Neutrophil (primary cell): ENCODE results near the gene PPDPF.

ENCODE experiments used
- H3K27ac ChIP-seq: fragments of 200-600 bp; sonication (generic); 2 replicates; pipeline ENCODE4 v1.5.1; 2016; ENCODE audit warnings: mild to moderate bottlenecking, moderate library complexity
- H3K27me3 ChIP-seq: fragments of 200-600 bp; sonication (generic); 2 replicates; pipeline ENCODE4 v1.6.0; 2016; ENCODE audit warnings: mild to moderate bottlenecking
- H3K36me3 ChIP-seq: fragments of 200-600 bp; sonication (generic); 2 replicates; pipeline ENCODE4 v1.5.1; 2017
- H3K4me1 ChIP-seq, 2 experiments: fragments of 200-600 bp in 1 of 2; sonication (generic) in 1 of 2; 1 replicate in 1 of 2; 2 replicates in 1 of 2; pipeline versions ENCODE4 v1.5.1 to v1.6.1; 2013 to 2016; ENCODE audit warnings: low read depth in 1 of 2, low read length in 1 of 2, mild to moderate bottlenecking in 1 of 2, moderate library complexity in 1 of 2; ENCODE audit not compliant: control insufficient read depth in 1 of 2, insufficient read depth in 1 of 2
- H3K4me3 ChIP-seq, 2 experiments: fragments of 200-600 bp in 1 of 2; sonication (generic) in 1 of 2; 1 replicate in 1 of 2; 2 replicates in 1 of 2; pipeline ENCODE4 v1.5.1; 2013 to 2016; ENCODE audit warnings: low read depth in 1 of 2, low read length in 1 of 2, mild to moderate bottlenecking in 1 of 2, moderate library complexity in 1 of 2
- H3K9me3 ChIP-seq: fragments of 200-600 bp; sonication (generic); 2 replicates; pipeline ENCODE4 v1.5.1; 2016
- CTCF ChIP-seq: fragments of 200-600 bp; sonication (generic); IDR thresholded peaks from 2 replicates; pipeline ENCODE4 v1.5.1; 2016; ENCODE audit warnings: antibody characterized with exemption

Gene PPDPF

GRCh38 chr20:63494084-63494419, 26.5 kb upstream of the PPDPF start:
- peaks cover 4 to 9% of the 10 kb centered on the region in 2 experiments for H3K4me1 ChIP-seq
- TF ChIP-seq CTCF: no peak
- no peak overlapping the region for H3K27ac ChIP-seq
- H3K36me3 ChIP-seq: no peaks in the 10 kb centered on the region
- no peaks in the 10 kb centered on the region for H3K9me3 ChIP-seq
- no peak overlapping the region for H3K4me3 ChIP-seq
- H3K27me3 ChIP-seq: peaks cover 81% of the 10 kb centered on the region

GRCh38 chr20:63494420-63495166, 26.0 kb upstream of the PPDPF start:
- peaks cover 81% of the 10 kb centered on the region for H3K27me3 ChIP-seq
- no peaks in the 10 kb centered on the region for H3K9me3 ChIP-seq
- H3K36me3 ChIP-seq: no peaks in the 10 kb centered on the region
- H3K27ac ChIP-seq: no peak overlapping the region
- no peak for TF ChIP-seq CTCF
- H3K4me1 ChIP-seq: peaks cover 4 to 9% of the 10 kb centered on the region in 2 experiments
- no peak overlapping the region for H3K4me3 ChIP-seq

DNA sequence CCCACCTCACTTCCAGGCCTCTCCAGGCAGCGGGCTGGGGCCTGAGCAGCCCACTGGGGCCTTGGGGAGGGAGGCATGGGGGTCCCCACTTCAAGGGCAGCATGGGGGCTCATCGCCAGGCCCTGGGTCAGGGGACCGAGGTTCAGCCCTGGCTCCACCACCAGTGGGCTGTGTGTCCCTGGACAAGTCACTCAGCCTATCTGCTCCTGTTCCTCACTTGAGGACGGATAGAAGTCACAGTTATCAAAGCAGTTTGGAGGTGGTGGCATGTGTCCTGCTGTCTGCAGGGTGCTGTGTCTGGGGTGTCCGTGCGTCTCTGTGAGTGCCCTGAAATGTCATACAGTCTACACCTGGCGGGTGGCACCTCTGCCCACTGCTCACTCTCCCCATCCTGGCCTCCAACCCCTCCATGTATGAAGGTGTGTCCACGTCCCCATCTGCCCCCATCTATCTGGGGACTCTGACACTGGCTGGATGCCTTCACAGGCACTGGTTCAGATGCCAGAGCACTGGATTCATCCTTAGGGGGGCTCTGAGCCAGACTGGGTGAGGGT, 25.3 kb upstream of the PPDPF start:
- H3K27me3 ChIP-seq: peaks cover 81% of the 10 kb centered on the region
- no peak overlapping the region for H3K4me3 ChIP-seq
- no peaks in the 10 kb centered on the region for H3K9me3 ChIP-seq
- H3K4me1 ChIP-seq: peaks cover 4 to 9% of the 10 kb centered on the region in 2 experiments
- no peak for TF ChIP-seq CTCF
- no peaks in the 10 kb centered on the region for H3K36me3 ChIP-seq
- H3K27ac ChIP-seq: no peak overlapping the region

DNA sequence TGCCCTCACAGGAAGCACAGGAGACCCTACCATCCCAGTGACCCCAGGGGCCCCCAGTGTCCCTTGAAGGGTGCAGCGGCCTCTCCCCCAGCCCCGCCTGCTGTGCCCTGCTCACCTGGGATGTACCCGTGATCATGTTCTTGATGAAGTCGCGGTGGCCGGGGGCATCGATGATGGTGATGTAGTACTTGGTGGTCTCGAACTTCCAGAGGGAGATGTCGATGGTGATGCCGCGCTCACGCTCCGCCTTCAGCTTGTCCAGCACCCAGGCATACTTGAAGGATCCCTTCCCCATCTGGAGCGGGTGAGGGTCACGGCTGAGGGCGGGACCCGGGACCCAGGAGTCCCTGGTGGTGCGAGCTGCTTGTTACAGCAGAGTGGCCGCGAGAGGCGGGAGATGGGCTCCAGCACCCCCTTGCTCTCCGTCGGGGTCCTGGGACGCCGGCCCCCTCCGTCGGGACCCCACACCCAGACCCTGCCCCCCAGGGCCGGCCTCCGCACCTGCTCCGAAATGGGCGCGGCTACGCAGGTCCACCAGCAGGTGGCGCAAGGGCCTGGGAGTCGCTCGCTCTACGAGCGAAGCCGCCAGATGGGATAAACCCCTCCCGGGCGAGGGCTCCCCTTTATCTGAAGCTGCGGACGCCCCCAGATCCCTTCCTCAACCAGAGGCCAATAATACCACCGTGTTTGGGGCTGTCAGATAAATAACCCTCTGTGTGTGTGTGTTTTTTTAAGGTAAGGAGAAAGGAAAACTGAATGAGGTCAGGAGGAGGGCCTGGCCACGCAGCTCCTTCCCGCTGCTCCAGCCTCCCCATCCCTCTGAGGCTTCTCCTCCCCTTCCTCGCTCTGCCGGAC, 24.6 kb upstream of the PPDPF start:
- H3K27me3 ChIP-seq: peaks cover 81% of the 10 kb centered on the region
- H3K36me3 ChIP-seq: no peaks in the 10 kb centered on the region
- H3K4me3 ChIP-seq: peak overlapping the region; percentile 32 to 42
- H3K9me3 ChIP-seq: no peaks in the 10 kb centered on the region
- peaks cover 4 to 9% of the 10 kb centered on the region in 2 experiments for H3K4me1 ChIP-seq
- H3K27ac ChIP-seq: no peak overlapping the region
- TF ChIP-seq CTCF: peak; percentile 83

GRCh38 chr20:63496596-63497120, 23.9 kb upstream of the PPDPF start:
- Histone ChIP-seq H3K4me1 (peaks cover 4 to 9% of the 10 kb centered on the region in 2 experiments), H3K27me3 (peaks cover 81% of the 10 kb centered on the region), H3K4me3 (peak overlapping the region; percentile 32 to 42), H3K9me3 (no peaks in the 10 kb centered on the region), H3K27ac (no peak overlapping the region), H3K36me3 (no peaks in the 10 kb centered on the region)
- TF ChIP-seq CTCF: no peak
